AG09319 (cell line): ENCODE results near the gene INSR.

Source experiments
- DNase-seq: peaks from one replicate; pipeline ENCODE4 v3.0.0-alpha.2; 2010; ENCODE audit warnings: low read depth; ENCODE audit errors: extremely low read depth
- CTCF ChIP-seq: IDR thresholded peaks from 2 replicates; pipeline ENCODE4 v1.5.1; 2011; ENCODE audit warnings: low read depth, mild to moderate bottlenecking, inconsistent platforms, low read length, moderate library complexity

The INSR gene

GRCh38 chr19:7246601-7247000 lies 47.6 kb downstream of the INSR start:
- no peak for TF ChIP-seq CTCF
- DNase-seq, result no peak

GRCh38 chr19:7242601-7243258 lies 51.5 kb downstream of the INSR start:
- DNase-seq, result peak; percentile 40
- no peak for TF ChIP-seq CTCF

GRCh38 chr19:7238051-7238450 lies 56.2 kb downstream of the INSR start:
- no peak for DNase-seq
- TF ChIP-seq CTCF, result no peak

- TF ChIP-seq CTCF, result no peak
Measured at GRCh38 chr19:7236153-7236552, 58.1 kb downstream of the INSR start.

GRCh38 chr19:7230826-7231225 lies 63.4 kb downstream of the INSR start:
- no peak for DNase-seq
- TF ChIP-seq CTCF, result no peak

More at GRCh38 chr19:7236153-7236552, 58.1 kb downstream of the INSR start:
- DNase-seq, result no peak

DNA sequence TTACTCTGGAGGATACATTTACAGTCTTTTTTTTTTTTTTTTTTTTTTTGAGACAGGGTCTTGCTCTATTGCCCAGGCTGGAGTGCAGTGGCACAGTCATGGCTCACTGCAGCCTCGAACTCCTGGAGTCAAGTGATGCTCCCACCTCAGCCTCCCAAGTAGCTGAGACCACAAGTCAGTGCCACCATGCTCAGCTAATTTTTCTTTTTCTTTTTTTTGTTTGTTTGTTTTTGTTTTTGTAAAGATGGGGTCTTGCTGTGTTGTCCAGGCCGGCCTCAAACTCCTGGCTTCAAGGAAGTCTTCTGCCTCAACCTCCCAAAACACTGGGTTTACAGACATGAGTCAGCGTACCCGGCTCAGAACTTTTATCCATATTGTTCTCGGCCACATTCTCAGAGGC lies 64.5 kb downstream of the INSR start:
- no peak for DNase-seq
- no peak for TF ChIP-seq CTCF

GRCh38 chr19:7228935-7229541 lies 65.2 kb downstream of the INSR start:
- TF ChIP-seq CTCF, result no peak
- DNase-seq, result no peak
